HepG2 (cell line): ENCODE measurements around the gene DCAKD. TPM values are rescaled to one million over a fixed set of nuclear protein-coding genes. Genes with fewer than 3 reads are reported as not detected.

Experiments
- CREB3 ChIP-seq: sonication (generic); formaldehyde crosslinking; IDR thresholded peaks from 2 replicates; pipeline ENCODE4 v1.5.0; 2020; ENCODE audit warnings: missing genetic modification reagents
- DR1 ChIP-seq: sonication (generic); formaldehyde crosslinking; IDR thresholded peaks from 2 replicates; pipeline ENCODE4 v1.8.0; 2021; ENCODE audit warnings: mild to moderate bottlenecking, missing genetic modification reagents, inconsistent platforms
- HNRNPUL1 ChIP-seq: fragments of 200-400 bp; formaldehyde crosslinking; IDR thresholded peaks from 2 replicates; pipeline ENCODE4 v1.6.1; 2017; ENCODE audit warnings: low read depth, mild to moderate bottlenecking, low read length, moderate library complexity
- JUND ChIP-seq: sonication (generic); formaldehyde crosslinking; IDR thresholded peaks from 2 replicates; pipeline ENCODE4 v1.8.0; 2022; ENCODE audit warnings: mild to moderate bottlenecking, missing genetic modification reagents
- MED1 ChIP-seq: sonication (generic); formaldehyde crosslinking; IDR thresholded peaks from 2 replicates; pipeline ENCODE4 v1.4.0; 2020; ENCODE audit warnings: missing genetic modification reagents
- PCBP1 ChIP-seq: fragments of 200-400 bp; formaldehyde crosslinking; IDR thresholded peaks from 2 replicates; pipeline ENCODE4 v1.6.1; 2017; ENCODE audit warnings: mild to moderate bottlenecking, low read depth, low read length, borderline replicate concordance
- SIX1 ChIP-seq: sonication (generic); formaldehyde crosslinking; IDR thresholded peaks from 2 replicates; pipeline ENCODE4 v1.4.0; 2020; ENCODE audit warnings: missing genetic modification reagents, borderline replicate concordance
- SP5 ChIP-seq: IDR thresholded peaks from 2 replicates; pipeline ENCODE4 v1.6.1; 2016; ENCODE audit warnings: low read depth, borderline replicate concordance
- TBX3 ChIP-seq: fragments of 450-650 bp; IDR thresholded peaks from 2 replicates; pipeline ENCODE4 v1.6.1; 2017; ENCODE audit warnings: antibody characterized with exemption, mild to moderate bottlenecking, inconsistent platforms, borderline replicate concordance
- TCF7 ChIP-seq: sonication (generic); IDR thresholded peaks from 2 replicates; pipeline ENCODE4 v1.6.1; 2016; ENCODE audit warnings: antibody characterized with exemption, low read depth
- ZBTB34 ChIP-seq: sonication (generic); formaldehyde crosslinking; IDR thresholded peaks from 2 replicates; pipeline ENCODE4 v1.8.0; 2022; ENCODE audit warnings: mild to moderate bottlenecking, missing genetic modification reagents
- ZBTB42 ChIP-seq: sonication (generic); formaldehyde crosslinking; IDR thresholded peaks from 2 replicates; pipeline ENCODE4 v1.5.0; 2020; ENCODE audit warnings: mild to moderate bottlenecking, missing genetic modification reagents
- ZNF124 ChIP-seq: sonication (generic); formaldehyde crosslinking; IDR thresholded peaks from 2 replicates; pipeline ENCODE4 v1.4.0; 2020; ENCODE audit warnings: missing genetic modification reagents
- ZNF343 ChIP-seq: sonication (generic); formaldehyde crosslinking; IDR thresholded peaks from 2 replicates; pipeline ENCODE4 v1.4.0; 2020; ENCODE audit warnings: mild to moderate bottlenecking, missing genetic modification reagents
- ZNF414 ChIP-seq: sonication (generic); formaldehyde crosslinking; IDR thresholded peaks from 2 replicates; pipeline ENCODE4 v1.5.0; 2020; ENCODE audit warnings: missing genetic modification reagents
- ZNF614 ChIP-seq: IDR thresholded peaks from 2 replicates; pipeline ENCODE4 v1.6.1; 2018; ENCODE audit warnings: missing biosample characterization, missing genetic modification reagents, inconsistent platforms, borderline replicate concordance
- ZNF749 ChIP-seq: sonication (generic); formaldehyde crosslinking; IDR thresholded peaks from 2 replicates; pipeline ENCODE4 v1.8.0; 2022; ENCODE audit warnings: mild to moderate bottlenecking, missing genetic modification reagents, moderate library complexity, borderline replicate concordance
- ZNF775 ChIP-seq: sonication (generic); formaldehyde crosslinking; IDR thresholded peaks from 2 replicates; pipeline ENCODE4 v1.4.0; 2020; ENCODE audit warnings: missing genetic modification reagents, mild to moderate bottlenecking, moderate library complexity, borderline replicate concordance
- ZSCAN22 ChIP-seq: sonication (generic); formaldehyde crosslinking; IDR thresholded peaks from 2 replicates; pipeline ENCODE4 v1.4.0; 2020; ENCODE audit warnings: mild to moderate bottlenecking, missing genetic modification reagents
- polyA plus RNA-seq, 8 experiments: library from polyadenylated mRNA; depleted of rRNA in 3 of 8; stranded (reverse) in 7 of 8; unstranded in 1 of 8; fragments of >200 nt; fragmentation: Illumina TruSeq in 4 of 8; extraction: Trizol in 4 of 8; gene quantifications; 2 replicates each; pipeline versions ENCODE4 v1.2.1 to v1.2.3, GENCODE V29; 2011 to 2016; ENCODE audit warnings: low read depth in 4 of 8, missing spikeins in 1 of 8, mixed read lengths in 1 of 8; ENCODE audit not compliant: insufficient read depth in 1 of 8
- total RNA-seq, 5 experiments: library from RNA; depleted of rRNA; stranded (reverse); fragments of >200 nt; fragmentation: Illumina TruSeq; extraction: Trizol; gene quantifications; 2 replicates each; pipeline ENCODE4 v1.2.3, GENCODE V29; 2016; ENCODE audit warnings: low read depth in 1 of 5
- TF ChIP-seq, protein P1 (sequence below): sonication (generic); formaldehyde crosslinking; IDR thresholded peaks from 2 replicates; pipeline ENCODE4 v1.5.1; 2020; ENCODE audit warnings: missing genetic modification reagents, mild to moderate bottlenecking, borderline replicate concordance
- TF ChIP-seq, protein P2 (sequence below): sonication (generic); formaldehyde crosslinking; IDR thresholded peaks from 2 replicates; pipeline ENCODE4 v1.5.0; 2020; ENCODE audit warnings: mild to moderate bottlenecking, missing genetic modification reagents
- TF ChIP-seq, protein P3 (sequence below): sonication (generic); formaldehyde crosslinking; IDR thresholded peaks from 2 replicates; pipeline ENCODE4 v1.4.0; 2020; ENCODE audit warnings: missing genetic modification reagents, borderline replicate concordance

DCAKD gene
- total and polyA plus RNA-seq, 2 of the 13 experiments (the other 11 are each of a cell fraction or from before 2014, with no cell fraction given), result 25.9 to 29.2 TPM

GRCh38 chr17:45051060-45051719 is at the start of gene DCAKD (continued):
- TF ChIP-seq ZBTB34 (no peak), JUND (no peak), SP5 (no peak; the same call in 1 of the 2 replicates), ZBTB42 (no peak), SIX1 (no peak), PCBP1 (no peak), ZNF124 (CRISPR knock-in tag) (no peak), ZNF343 (CRISPR knock-in tag) (no peak), MED1 (CRISPR knock-in tag) (peak; percentile 58; the same call in 1 of the 2 replicates), ZNF414 (CRISPR knock-in tag) (no peak; the same call in 1 of the 2 replicates), TCF7 (no peak), ZNF614 (no peak), TBX3 (no peak), HNRNPUL1 (no peak), CREB3 (CRISPR knock-in tag) (no peak), DR1 (CRISPR knock-in tag) (peak; percentile 28; the same call in 1 of the 2 replicates), ZNF775 (no peak), ZNF749 (CRISPR knock-in tag) (no peak), ZSCAN22 (no peak)
- TF ChIP-seq, protein P1, sequence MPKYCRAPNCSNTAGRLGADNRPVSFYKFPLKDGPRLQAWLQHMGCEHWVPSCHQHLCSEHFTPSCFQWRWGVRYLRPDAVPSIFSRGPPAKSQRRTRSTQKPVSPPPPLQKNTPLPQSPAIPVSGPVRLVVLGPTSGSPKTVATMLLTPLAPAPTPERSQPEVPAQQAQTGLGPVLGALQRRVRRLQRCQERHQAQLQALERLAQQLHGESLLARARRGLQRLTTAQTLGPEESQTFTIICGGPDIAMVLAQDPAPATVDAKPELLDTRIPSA (CRISPR knock-in tag), result 0 out of 2 replicates have a peak, but pooled peaks have one; percentile 11
- TF ChIP-seq, protein P2, sequence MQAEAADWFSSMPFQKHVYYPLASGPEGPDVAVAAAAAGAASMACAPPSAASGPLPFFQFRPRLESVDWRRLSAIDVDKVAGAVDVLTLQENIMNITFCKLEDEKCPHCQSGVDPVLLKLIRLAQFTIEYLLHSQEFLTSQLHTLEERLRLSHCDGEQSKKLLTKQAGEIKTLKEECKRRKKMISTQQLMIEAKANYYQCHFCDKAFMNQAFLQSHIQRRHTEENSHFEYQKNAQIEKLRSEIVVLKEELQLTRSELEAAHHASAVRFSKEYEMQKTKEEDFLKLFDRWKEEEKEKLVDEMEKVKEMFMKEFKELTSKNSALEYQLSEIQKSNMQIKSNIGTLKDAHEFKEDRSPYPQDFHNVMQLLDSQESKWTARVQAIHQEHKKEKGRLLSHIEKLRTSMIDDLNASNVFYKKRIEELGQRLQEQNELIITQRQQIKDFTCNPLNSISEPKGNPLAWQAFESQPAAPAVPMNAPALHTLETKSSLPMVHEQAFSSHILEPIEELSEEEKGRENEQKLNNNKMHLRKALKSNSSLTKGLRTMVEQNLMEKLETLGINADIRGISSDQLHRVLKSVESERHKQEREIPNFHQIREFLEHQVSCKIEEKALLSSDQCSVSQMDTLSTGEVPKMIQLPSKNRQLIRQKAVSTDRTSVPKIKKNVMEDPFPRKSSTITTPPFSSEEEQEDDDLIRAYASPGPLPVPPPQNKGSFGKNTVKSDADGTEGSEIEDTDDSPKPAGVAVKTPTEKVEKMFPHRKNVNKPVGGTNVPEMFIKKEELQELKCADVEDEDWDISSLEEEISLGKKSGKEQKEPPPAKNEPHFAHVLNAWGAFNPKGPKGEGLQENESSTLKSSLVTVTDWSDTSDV (CRISPR knock-in tag), result no peak; the same call in 1 of the 2 replicates
- TF ChIP-seq, protein P3, sequence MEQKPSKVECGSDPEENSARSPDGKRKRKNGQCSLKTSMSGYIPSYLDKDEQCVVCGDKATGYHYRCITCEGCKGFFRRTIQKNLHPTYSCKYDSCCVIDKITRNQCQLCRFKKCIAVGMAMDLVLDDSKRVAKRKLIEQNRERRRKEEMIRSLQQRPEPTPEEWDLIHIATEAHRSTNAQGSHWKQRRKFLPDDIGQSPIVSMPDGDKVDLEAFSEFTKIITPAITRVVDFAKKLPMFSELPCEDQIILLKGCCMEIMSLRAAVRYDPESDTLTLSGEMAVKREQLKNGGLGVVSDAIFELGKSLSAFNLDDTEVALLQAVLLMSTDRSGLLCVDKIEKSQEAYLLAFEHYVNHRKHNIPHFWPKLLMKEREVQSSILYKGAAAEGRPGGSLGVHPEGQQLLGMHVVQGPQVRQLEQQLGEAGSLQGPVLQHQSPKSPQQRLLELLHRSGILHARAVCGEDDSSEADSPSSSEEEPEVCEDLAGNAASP (CRISPR knock-in tag), result no peak
